Erythroblast (primary cell): ENCODE data around the gene ECHS1.

Experiments
- GATA1 ChIP-seq: IDR thresholded peaks from 2 replicates; pipeline ENCODE4 v1.6.1; 2011; ENCODE audit warnings: low read depth, mild to moderate bottlenecking, control low read depth, low read length, moderate library complexity
- POLR2A ChIP-seq: IDR thresholded peaks from 2 replicates; pipeline ENCODE4 v1.6.1; 2011; ENCODE audit warnings: mild to moderate bottlenecking, low read length

DNA sequence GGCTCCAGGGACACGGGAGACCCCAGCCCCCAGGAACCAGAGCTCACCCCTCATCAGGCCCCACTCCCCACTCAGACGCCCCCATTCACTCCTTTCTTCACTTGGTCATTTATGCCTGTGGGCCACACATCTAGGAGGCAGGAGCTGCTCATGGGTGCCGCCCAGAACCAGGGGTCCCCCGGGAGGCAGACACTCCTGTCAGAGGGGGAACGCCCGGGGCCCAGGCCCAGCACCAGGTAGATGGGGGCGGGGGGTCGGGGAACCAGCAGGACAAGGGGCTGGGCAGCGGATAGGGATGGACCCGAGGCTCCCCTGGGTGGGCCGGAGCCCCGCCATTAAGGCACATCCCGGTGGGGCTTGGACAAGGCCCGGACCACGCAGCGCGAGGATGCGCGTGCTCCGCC, 48.3 kb downstream of the ECHS1 start:
- TF ChIP-seq POLR2A (no peak), GATA1 (no peak)
